ENCODE measurements around the gene CXCL17. TPM values are rescaled to one million over a fixed set of nuclear protein-coding genes. Genes with fewer than 3 reads are reported as not detected.

The CXCL17 gene
- total RNA-seq, 1 donor from 2014 or later: 1.1 TPM

- no peak for FAIRE-seq
- DNase-seq (ENCODE audit: low read depth): no peak
- TF ChIP-seq CTCF (IDR thresholded peaks at IDR 0.05; ENCODE audit: insufficient read depth, low read length, severe bottlenecking): no peak
- no peaks in the 10 kb centered on the region for H3K27me3 ChIP-seq (ENCODE audit: control insufficient read depth, insufficient read depth, low read length)
- peaks cover 5% of the 10 kb centered on the region for H3K36me3 ChIP-seq (ENCODE audit: control insufficient read depth, insufficient read depth, low read length)
- no peak overlapping the region for H3K4me3 ChIP-seq (ENCODE audit: low read depth, low read length)
Observed at GRCh38 chr19:42406111-42406510, 36.6 kb downstream of the CXCL17 start.

GRCh38 chr19:42403586-42403985 lies 39.2 kb downstream of the CXCL17 start:
- H3K4me3 ChIP-seq (ENCODE audit: low read depth, low read length): no peak overlapping the region
- peaks cover 5% of the 10 kb centered on the region for H3K36me3 ChIP-seq (ENCODE audit: control insufficient read depth, insufficient read depth, low read length)
- no peaks in the 10 kb centered on the region for H3K27me3 ChIP-seq (ENCODE audit: control insufficient read depth, insufficient read depth, low read length)
- no peak for TF ChIP-seq CTCF (IDR thresholded peaks at IDR 0.05; ENCODE audit: insufficient read depth, low read length, severe bottlenecking)
- no peak for DNase-seq (ENCODE audit: low read depth)
- no peak for FAIRE-seq

- H3K36me3 ChIP-seq (ENCODE audit: control insufficient read depth, insufficient read depth, low read length): peaks cover 3% of the 10 kb centered on the region
- no peaks in the 10 kb centered on the region for H3K27me3 ChIP-seq (ENCODE audit: control insufficient read depth, insufficient read depth, low read length)
- DNase-seq (ENCODE audit: low read depth) (no peak), FAIRE-seq (no peak)
- peak overlapping the region; percentile 44 for H3K4me3 ChIP-seq (ENCODE audit: low read depth, low read length)
- TF ChIP-seq CTCF (IDR thresholded peaks at IDR 0.05; ENCODE audit: insufficient read depth, low read length, severe bottlenecking): no peak
Observed at GRCh38 chr19:42402376-42403116, 40.2 kb downstream of the CXCL17 start.

- peak; percentile 66 for DNase-seq (ENCODE audit: low read depth)
- H3K27me3 ChIP-seq (ENCODE audit: control insufficient read depth, insufficient read depth, low read length): no peaks in the 10 kb centered on the region
- peak; percentile 72 for TF ChIP-seq CTCF (IDR thresholded peaks at IDR 0.05; ENCODE audit: insufficient read depth, low read length, severe bottlenecking)
- peaks cover 2% of the 10 kb centered on the region for H3K36me3 ChIP-seq (ENCODE audit: control insufficient read depth, insufficient read depth, low read length)
- H3K4me3 ChIP-seq (ENCODE audit: low read depth, low read length): peak overlapping the region; percentile 44
- FAIRE-seq: no peak
Observed at GRCh38 chr19:42401365-42402303, 41.1 kb downstream of the CXCL17 start.

- no peak for FAIRE-seq
- H3K4me3 ChIP-seq (ENCODE audit: low read depth, low read length): no peak overlapping the region
- peaks cover 1% of the 10 kb centered on the region for H3K36me3 ChIP-seq (ENCODE audit: control insufficient read depth, insufficient read depth, low read length)
- no peak for DNase-seq (ENCODE audit: low read depth)
- H3K27me3 ChIP-seq (ENCODE audit: control insufficient read depth, insufficient read depth, low read length): no peaks in the 10 kb centered on the region
- TF ChIP-seq CTCF (IDR thresholded peaks at IDR 0.05; ENCODE audit: insufficient read depth, low read length, severe bottlenecking): no peak
Observed at GRCh38 chr19:42400404-42400803, 42.3 kb downstream of the CXCL17 start.

All from bronchial epithelial cell (primary cell).